Smooth muscle cell (in vitro differentiated cells): ENCODE results near the gene SLF2. TPM values are rescaled to one million over a fixed set of nuclear protein-coding genes. Genes with fewer than 3 reads are reported as not detected.

Source experiments
- DNase-seq: peaks from one replicate; lab custom pipeline; 2025; ENCODE audit not compliant: unreplicated experiment; lab: John Stamatoyannopoulos, UW
- H2AFZ ChIP-seq: fragments of 200-600 bp; sonication (generic); 2 replicates; pipeline ENCODE4 v1.6.0; 2016; ENCODE audit warnings: antibody characterized with exemption, low read depth, mild to moderate bottlenecking
- H3F3A ChIP-seq: fragments of 200-600 bp; sonication (generic); 2 replicates; pipeline ENCODE4 v1.6.0; 2017; ENCODE audit warnings: antibody characterized with exemption, low read depth
- H3K27ac ChIP-seq: fragments of 200-600 bp; sonication (generic); 2 replicates; pipeline ENCODE4 v1.5.1; 2016; ENCODE audit warnings: low read depth, mild to moderate bottlenecking
- H3K27me3 ChIP-seq: fragments of 200-600 bp; sonication (generic); 2 replicates; pipeline ENCODE4 v1.6.1; 2016; ENCODE audit warnings: low read depth, mild to moderate bottlenecking
- H3K36me3 ChIP-seq: fragments of 200-600 bp; sonication (generic); 2 replicates; pipeline ENCODE4 v1.5.1; 2016; ENCODE audit warnings: low read depth
- H3K4me1 ChIP-seq: fragments of 200-600 bp; sonication (generic); 2 replicates; pipeline ENCODE4 v1.5.1; 2016; ENCODE audit warnings: low read depth
- H3K4me2 ChIP-seq: fragments of 200-600 bp; sonication (generic); 2 replicates; pipeline ENCODE4 v1.6.0; 2016; ENCODE audit warnings: mild to moderate bottlenecking
- H3K4me3 ChIP-seq: fragments of 200-600 bp; sonication (generic); 2 replicates; pipeline ENCODE4 v1.5.1; 2016; ENCODE audit warnings: mild to moderate bottlenecking
- H3K79me2 ChIP-seq: fragments of 200-600 bp; sonication (generic); 2 replicates; pipeline ENCODE4 v1.6.0; 2016; ENCODE audit warnings: low read depth, mild to moderate bottlenecking
- H3K9ac ChIP-seq: fragments of 200-600 bp; sonication (generic); 2 replicates; pipeline ENCODE4 v1.6.0; 2016; ENCODE audit warnings: low read depth
- H3K9me3 ChIP-seq: fragments of 200-600 bp; sonication (generic); replicated peaks from 2 replicates; pipeline ENCODE4 v1.5.1; 2016; ENCODE audit warnings: low read depth
- H4K20me1 ChIP-seq: fragments of 200-600 bp; sonication (generic); 2 replicates; pipeline ENCODE4 v1.6.0; 2016; ENCODE audit warnings: low read depth
- whole genome bisulfite sequencing: methylation state at CpG from one replicate; pipeline ENCODE4 v1.1.7; 2016; ENCODE audit warnings: low lambda C conversion rate; 5-methylcytosine and 5-hydroxymethylcytosine counted together
- polyA plus RNA-seq: library from polyadenylated mRNA; unstranded; fragments of >200 nt; fragmentation: Nextera tagmentation; extraction: Ambion mirVana; gene quantifications from 2 replicates; pipeline ENCODE4 v1.2.1, GENCODE V29; 2016
- total RNA-seq: library from RNA; depleted of rRNA; stranded (reverse); fragments of >200 nt; gene quantifications from 2 replicates; pipeline ENCODE4 v1.2.3, GENCODE V29; 2014
- TF ChIP-seq, protein P1 (sequence below): fragments of 200-600 bp; sonication (generic); IDR thresholded peaks from 2 replicates; pipeline ENCODE4 v1.5.1; 2017; ENCODE audit warnings: borderline replicate concordance, mild to moderate bottlenecking, antibody characterized with exemption; ENCODE audit not compliant: insufficient read depth, poor library complexity, severe bottlenecking

Gene SLF2
- total and polyA plus RNA-seq, 2 experiments from 2014 or later, result 8.1 to 24.9 TPM

DNA sequence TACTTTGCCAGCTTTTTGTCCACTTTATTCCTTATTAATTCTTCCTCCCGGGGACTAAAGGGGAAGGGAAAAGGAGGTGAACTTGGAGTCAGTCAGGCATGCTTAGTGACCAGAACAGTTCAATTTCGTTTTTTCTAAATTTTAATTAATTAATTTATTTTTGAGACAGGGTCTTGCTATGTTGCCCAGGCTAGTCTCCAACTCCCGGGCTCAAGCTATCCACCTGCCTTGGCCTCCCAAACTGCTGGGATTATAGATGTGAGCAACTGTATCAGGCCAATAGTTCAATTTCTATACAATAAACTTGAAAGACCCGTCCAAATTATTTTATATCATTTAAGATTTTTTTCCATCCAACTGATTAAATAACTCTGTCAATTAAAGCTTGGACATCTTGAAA lies 1.3 kb upstream of the SLF2 start:
- Histone ChIP-seq H3K9me3 (no peaks in the 10 kb centered on the region), H3K36me3 (peaks cover 5% of the 10 kb centered on the region), H3K27me3 (no peaks in the 10 kb centered on the region), H3K9ac (no peak overlapping the region), H3K4me1 (peaks cover 41% of the 10 kb centered on the region), H3K79me2 (peaks cover 29% of the 10 kb centered on the region), H3K27ac (peak overlapping the region; percentile 85), H2AFZ (no peak overlapping the region), H3F3A (peaks cover 10% of the 10 kb centered on the region), H4K20me1 (peaks cover 28% of the 10 kb centered on the region), H3K4me2 (peak overlapping the region; percentile 84), H3K4me3 (peak overlapping the region; percentile 82)
- WGBS, result 93% methylated on average over 4 of the region's 4 CpGs
- TF ChIP-seq, protein P1, sequence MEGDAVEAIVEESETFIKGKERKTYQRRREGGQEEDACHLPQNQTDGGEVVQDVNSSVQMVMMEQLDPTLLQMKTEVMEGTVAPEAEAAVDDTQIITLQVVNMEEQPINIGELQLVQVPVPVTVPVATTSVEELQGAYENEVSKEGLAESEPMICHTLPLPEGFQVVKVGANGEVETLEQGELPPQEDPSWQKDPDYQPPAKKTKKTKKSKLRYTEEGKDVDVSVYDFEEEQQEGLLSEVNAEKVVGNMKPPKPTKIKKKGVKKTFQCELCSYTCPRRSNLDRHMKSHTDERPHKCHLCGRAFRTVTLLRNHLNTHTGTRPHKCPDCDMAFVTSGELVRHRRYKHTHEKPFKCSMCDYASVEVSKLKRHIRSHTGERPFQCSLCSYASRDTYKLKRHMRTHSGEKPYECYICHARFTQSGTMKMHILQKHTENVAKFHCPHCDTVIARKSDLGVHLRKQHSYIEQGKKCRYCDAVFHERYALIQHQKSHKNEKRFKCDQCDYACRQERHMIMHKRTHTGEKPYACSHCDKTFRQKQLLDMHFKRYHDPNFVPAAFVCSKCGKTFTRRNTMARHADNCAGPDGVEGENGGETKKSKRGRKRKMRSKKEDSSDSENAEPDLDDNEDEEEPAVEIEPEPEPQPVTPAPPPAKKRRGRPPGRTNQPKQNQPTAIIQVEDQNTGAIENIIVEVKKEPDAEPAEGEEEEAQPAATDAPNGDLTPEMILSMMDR, result no peak
- no peak for DNase-seq

DNA sequence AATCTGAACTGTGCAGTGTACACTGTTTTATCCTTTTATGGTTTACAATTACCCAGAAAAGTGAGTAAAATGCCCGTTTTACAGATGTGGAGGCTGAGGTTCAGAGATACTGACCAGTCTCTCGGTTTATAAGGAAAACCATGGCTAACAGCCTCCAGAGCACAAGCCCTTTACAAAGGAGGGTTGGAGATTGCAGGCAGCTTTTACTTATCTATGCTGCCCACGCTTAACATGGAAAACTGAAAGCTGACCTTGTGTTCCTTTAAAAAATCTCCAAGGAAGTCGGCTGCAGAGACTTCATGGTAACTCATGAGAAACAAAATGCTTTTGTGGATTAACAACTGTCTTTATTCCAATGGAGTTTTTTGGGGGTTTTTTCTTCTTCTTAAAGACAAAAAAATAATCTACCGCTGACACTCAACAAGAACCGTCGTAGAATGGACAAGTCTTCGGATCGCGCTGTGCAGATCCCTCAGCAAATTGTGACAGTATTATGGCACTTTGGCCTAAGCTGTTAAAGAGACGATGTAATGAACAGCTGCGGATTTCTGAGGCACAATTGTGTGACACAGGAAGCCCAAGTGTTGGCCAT lies 654 bp upstream of the SLF2 start:
- Histone ChIP-seq H3K27ac (peak overlapping the region; percentile 85), H3K4me1 (peaks cover 41% of the 10 kb centered on the region), H3K4me2 (peak overlapping the region; percentile 84), H4K20me1 (peaks cover 28% of the 10 kb centered on the region), H3F3A (peaks cover 10% of the 10 kb centered on the region), H3K79me2 (peaks cover 29% of the 10 kb centered on the region), H3K36me3 (peaks cover 11% of the 10 kb centered on the region), H3K9ac (peak overlapping the region; percentile 67), H3K9me3 (no peaks in the 10 kb centered on the region), H2AFZ (peak overlapping the region; percentile 90), H3K27me3 (no peaks in the 10 kb centered on the region), H3K4me3 (peak overlapping the region; percentile 82)
- no peak for DNase-seq
- WGBS, result 8% methylated on average over 12 of the region's 12 CpGs
- TF ChIP-seq, protein P1, result no peak

DNA sequence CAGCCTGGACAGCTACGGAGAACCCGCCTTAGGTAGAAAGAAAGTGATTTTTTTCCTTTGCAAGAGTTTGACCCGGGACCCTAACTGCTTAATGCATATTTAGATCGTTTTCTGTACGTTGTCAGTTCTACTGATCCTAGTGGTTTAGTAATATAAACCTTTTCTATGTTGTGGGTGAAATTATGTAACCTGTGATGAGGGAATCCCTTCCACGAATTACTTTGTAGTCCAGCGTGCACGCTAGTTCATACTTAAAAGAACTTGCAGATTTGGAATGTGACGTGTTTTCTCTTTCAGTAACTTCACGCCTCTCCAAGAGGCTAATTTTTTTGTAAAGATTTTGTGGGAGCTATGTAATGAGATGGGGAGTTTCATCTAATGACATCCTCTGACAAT lies 705 bp downstream of the SLF2 start:
- 6% methylated on average over 10 of the region's 10 CpGs for WGBS

More for the DNA sequence above, 705 bp downstream of the SLF2 start:
- H3K4me1 ChIP-seq, result peaks cover 41% of the 10 kb centered on the region
- H3K4me2 ChIP-seq, result peak overlapping the region; percentile 92
- H3K36me3 ChIP-seq, result peaks cover 19% of the 10 kb centered on the region
- DNase-seq, result no peak
- H3F3A ChIP-seq, result peaks cover 10% of the 10 kb centered on the region
- peaks cover 28% of the 10 kb centered on the region for H4K20me1 ChIP-seq
- H3K79me2 ChIP-seq, result peaks cover 29% of the 10 kb centered on the region
- no peaks in the 10 kb centered on the region for H3K9me3 ChIP-seq
- H3K27ac ChIP-seq, result peak overlapping the region; percentile 42
- TF ChIP-seq, protein P1, result no peak
- peak overlapping the region; percentile 47 for H3K9ac ChIP-seq
- peak overlapping the region; percentile 86 for H2AFZ ChIP-seq
- peak overlapping the region; percentile 82 for H3K4me3 ChIP-seq
- H3K27me3 ChIP-seq, result no peaks in the 10 kb centered on the region
